Measurements from ENCODE around the gene SLC24A3.

Gene SLC24A3

GRCh38 chr20:19304886-19305415 is 92.5 kb downstream of the SLC24A3 start:
- Histone ChIP-seq H3K36me3 (ENCODE audit: control insufficient read depth, insufficient read depth, low read length) (no peaks in the 10 kb centered on the region), H3K27me3 (replicated peaks; ENCODE audit: control insufficient read depth, insufficient read depth, low read length) (no peaks in the 10 kb centered on the region; the same call in none of the 2 replicates), H3K4me3 (replicated peaks; ENCODE audit: low read depth, low read length) (no peak overlapping the region)
- no peak for DNase-seq (ENCODE audit: extremely low read depth, insufficient read length)
- TF ChIP-seq CTCF (IDR thresholded peaks at IDR 0.05; ENCODE audit: insufficient read depth, low read length, poor library complexity, severe bottlenecking) = no peak

- DNase-seq (ENCODE audit: extremely low read depth, insufficient read length) = no peak
- no peaks in the 10 kb centered on the region for H3K36me3 ChIP-seq (ENCODE audit: control insufficient read depth, insufficient read depth, low read length)
- TF ChIP-seq CTCF (IDR thresholded peaks at IDR 0.05; ENCODE audit: insufficient read depth, low read length, poor library complexity, severe bottlenecking) = no peak
Observed at GRCh38 chr20:19308146-19308545, 95.7 kb downstream of the SLC24A3 start.

GRCh38 chr20:19310541-19310940 is 98.1 kb downstream of the SLC24A3 start:
- DNase-seq (ENCODE audit: extremely low read depth, insufficient read length) = no peak
- no peak for TF ChIP-seq CTCF (IDR thresholded peaks at IDR 0.05; ENCODE audit: insufficient read depth, low read length, poor library complexity, severe bottlenecking)
- H3K27me3 ChIP-seq (replicated peaks; ENCODE audit: control insufficient read depth, insufficient read depth, low read length) = no peaks in the 10 kb centered on the region; the same call in none of the 2 replicates
- no peaks in the 10 kb centered on the region for H3K36me3 ChIP-seq (ENCODE audit: control insufficient read depth, insufficient read depth, low read length)
- H3K4me3 ChIP-seq (replicated peaks; ENCODE audit: low read depth, low read length) = no peak overlapping the region

More at GRCh38 chr20:19308146-19308545, 95.7 kb downstream of the SLC24A3 start:
- no peaks in the 10 kb centered on the region; the same call in none of the 2 replicates for H3K27me3 ChIP-seq (replicated peaks; ENCODE audit: control insufficient read depth, insufficient read depth, low read length)
- no peak overlapping the region for H3K4me3 ChIP-seq (replicated peaks; ENCODE audit: low read depth, low read length)

- no peak overlapping the region for H3K4me3 ChIP-seq (replicated peaks; ENCODE audit: low read depth, low read length)
- H3K27me3 ChIP-seq (replicated peaks; ENCODE audit: control insufficient read depth, insufficient read depth, low read length) = peaks cover 1% of the 10 kb centered on the region
- no peak for TF ChIP-seq CTCF (IDR thresholded peaks at IDR 0.05; ENCODE audit: insufficient read depth, low read length, poor library complexity, severe bottlenecking)
- H3K36me3 ChIP-seq (ENCODE audit: control insufficient read depth, insufficient read depth, low read length) = no peaks in the 10 kb centered on the region
- no peak for DNase-seq (ENCODE audit: extremely low read depth, insufficient read length)
Observed at GRCh38 chr20:19313342-19314069, 101.1 kb downstream of the SLC24A3 start.

GRCh38 chr20:19314621-19315020 is 102.2 kb downstream of the SLC24A3 start:
- no peak for TF ChIP-seq CTCF (IDR thresholded peaks at IDR 0.05; ENCODE audit: insufficient read depth, low read length, poor library complexity, severe bottlenecking)
- Histone ChIP-seq H3K27me3 (replicated peaks; ENCODE audit: control insufficient read depth, insufficient read depth, low read length) (peaks cover 1% of the 10 kb centered on the region), H3K36me3 (ENCODE audit: control insufficient read depth, insufficient read depth, low read length) (no peaks in the 10 kb centered on the region), H3K4me3 (replicated peaks; ENCODE audit: low read depth, low read length) (no peak overlapping the region)
- no peak for DNase-seq (ENCODE audit: extremely low read depth, insufficient read length)
